Naive thymus-derived CD4-positive, alpha-beta T cell (primary cell): ENCODE measurements around the gene TRERF1. TPM values are rescaled to one million over a fixed set of nuclear protein-coding genes. Genes with fewer than 3 reads are reported as not detected.
A peak's percentile ranks its signal among the peaks of the same experiment; 100 is the strongest.

Experiments
- ATAC-seq: fragments of 150-1000 bp; cut with Tn5 transposase; 2 replicates; pipeline ENCODE4 v1.10.0; 2021; ENCODE audit warnings: mild to moderate bottlenecking, moderate library complexity
- CTCF ChIA-PET: fragments of 350-600 bp; sonication (Branson Sonifier 250); formaldehyde crosslinking; loops from one replicate; lab custom pipeline; 2021; ENCODE audit warnings: antibody characterized with exemption; lab: Charles Lee
- POLR2A ChIA-PET: fragments of 350-600 bp; sonication (Branson Sonifier 250); formaldehyde crosslinking; loops from one replicate; lab custom pipeline; 2021; ENCODE audit warnings: antibody characterized with exemption, inconsistent platforms; lab: Charles Lee
- DNase-seq, 9 donors: peaks; one replicate each; pipeline versions ENCODE4 v3.0.0 to v3.0.0-alpha.2; 2020 to 2022; ENCODE audit warnings: mixed read lengths in 1 of 9
- H3K27ac ChIP-seq: one replicate; pipeline ENCODE4 v1.7.0; 2013; ENCODE audit warnings: mild to moderate bottlenecking, low read depth, low read length, moderate library complexity
- H3K27me3 ChIP-seq, 2 donors: one replicate each; pipeline ENCODE4 v1.7.0; 2013; ENCODE audit warnings: low read length in 2 of 2, mild to moderate bottlenecking in 2 of 2, moderate library complexity in 2 of 2; ENCODE audit not compliant: control insufficient read depth in 2 of 2, insufficient read depth in 2 of 2
- H3K36me3 ChIP-seq, 3 experiments: 1 replicate in 2 of 3; 2 replicates in 1 of 3; pipeline ENCODE4 v1.7.0; 2013; ENCODE audit warnings: low read length in 3 of 3, mild to moderate bottlenecking in 3 of 3, moderate library complexity in 1 of 3; ENCODE audit not compliant: insufficient read depth in 3 of 3, control insufficient read depth in 2 of 3
- H3K4me1 ChIP-seq, 2 donors: one replicate each; pipeline ENCODE4 v1.7.0; 2013; ENCODE audit warnings: low read length in 2 of 2, mild to moderate bottlenecking in 2 of 2, moderate library complexity in 1 of 2; ENCODE audit not compliant: control insufficient read depth in 2 of 2, insufficient read depth in 2 of 2
- H3K4me3 ChIP-seq: 2 replicates; pipeline ENCODE4 v1.7.0; 2013; ENCODE audit warnings: mild to moderate bottlenecking, low read length
- H3K9me3 ChIP-seq, 3 experiments: 1 replicate in 2 of 3; 2 replicates in 1 of 3; pipeline ENCODE4 v1.7.0; 2013; ENCODE audit warnings: low read length in 3 of 3; ENCODE audit not compliant: control insufficient read depth in 2 of 3
- H3K27ac Mint-ChIP-seq, 9 donors: one replicate each; pipeline ENCODE4 v1.8.0; 2020 to 2022; ENCODE audit warnings: mixed read lengths in 9 of 9, mild to moderate bottlenecking in 8 of 9, moderate library complexity in 5 of 9, inconsistent platforms in 2 of 9
- H3K27me3 Mint-ChIP-seq, 5 donors: one replicate each; pipeline ENCODE4 v1.8.0; 2021 to 2022; ENCODE audit warnings: mixed read lengths in 5 of 5, mild to moderate bottlenecking in 1 of 5
- H3K36me3 Mint-ChIP-seq, 5 donors: one replicate each; pipeline ENCODE4 v1.8.0; 2020 to 2022; ENCODE audit warnings: mixed read lengths in 5 of 5, mild to moderate bottlenecking in 3 of 5, inconsistent platforms in 1 of 5
- H3K4me1 Mint-ChIP-seq, 7 donors: one replicate each; pipeline ENCODE4 v1.8.0; 2020 to 2022; ENCODE audit warnings: mixed read lengths in 7 of 7, mild to moderate bottlenecking in 3 of 7, inconsistent platforms in 1 of 7
- H3K4me3 Mint-ChIP-seq, 10 donors: one replicate each; pipeline ENCODE4 v1.8.0; 2020 to 2022; ENCODE audit warnings: mild to moderate bottlenecking in 10 of 10, mixed read lengths in 10 of 10, moderate library complexity in 6 of 10, inconsistent platforms in 2 of 10
- H3K9me3 Mint-ChIP-seq, 11 donors: one replicate each; pipeline ENCODE4 v1.8.0; 2020 to 2022; ENCODE audit warnings: mixed read lengths in 11 of 11, mild to moderate bottlenecking in 4 of 11, inconsistent platforms in 1 of 11, moderate library complexity in 1 of 11
- intact Hi-C, 2 donors: fragments of 100-400 bp; cut with micrococcal nuclease; formaldehyde crosslinking; loops; one replicate each; pipeline ENCODE4 v1.15.1; 2023
- polyA plus RNA-seq, 2 donors: library from polyadenylated mRNA; unstranded; fragments of 300-500 nt; fragmentation: Illumina TruSeq; gene quantifications; one replicate each; pipeline ENCODE4 v1.2.3, GENCODE V29; 2021
- total RNA-seq, 6 experiments: library from RNA in 5 of 6; stranded (reverse) in 5 of 6; gene quantifications; 1 replicate in 5 of 6; 2 replicates in 1 of 6; pipeline ENCODE4 v1.2.3 and lab custom pipeline; 2021 to 2026

Gene TRERF1
- total and polyA plus RNA-seq, 7 experiments from 2014 or later, result 4.8 to 32.4 (median 21.0) TPM

GRCh38 chr6:42239736-42240375 lies 211.9 kb downstream of the TRERF1 start:
- no peak overlapping the region for H3K27ac ChIP-seq
- H3K27me3 Mint-ChIP-seq, result no peaks in the 10 kb centered on the region
- DNase-seq (no peak), ATAC-seq (no peak)
- H3K27ac Mint-ChIP-seq, result peak overlapping the region in 3 of 9 donors; percentile 2 to 68 (median 32)
- peak overlapping the region in 1 of 10 donors; percentile 5 for H3K4me3 Mint-ChIP-seq
- H3K9me3 ChIP-seq, result no peaks in the 10 kb centered on the region
- H3K4me1 ChIP-seq, result no peaks in the 10 kb centered on the region
- no peak overlapping the region for H3K4me3 ChIP-seq
- peaks cover 12 to 80% (median 15%) of the 10 kb centered on the region in 3 experiments for H3K36me3 ChIP-seq
- peaks cover 17 to 58% (median 20%) of the 10 kb centered on the region in 5 donors for H3K36me3 Mint-ChIP-seq
- H3K27me3 ChIP-seq, result no peaks in the 10 kb centered on the region
- H3K4me1 Mint-ChIP-seq, result peaks cover 0 to 7% (median 0%) of the 10 kb centered on the region in 7 donors
- intact Hi-C loops, result no loop called here
- CTCF ChIA-PET, result no interaction called here
- POLR2A ChIA-PET, result no interaction called here
- H3K9me3 Mint-ChIP-seq, result no peaks in the 10 kb centered on the region

GRCh38 chr6:42239333-42239732 lies 212.4 kb downstream of the TRERF1 start:
- Histone ChIP-seq H3K27me3 (no peaks in the 10 kb centered on the region), H3K36me3 (peaks cover 10 to 75% (median 12%) of the 10 kb centered on the region in 3 experiments), H3K4me1 (no peaks in the 10 kb centered on the region), H3K9me3 (no peaks in the 10 kb centered on the region), H3K27ac (no peak overlapping the region), H3K4me3 (no peak overlapping the region)
- intact Hi-C loops, result no loop called here
- Mint-ChIP-seq H3K4me1 (peaks cover 0 to 7% (median 0%) of the 10 kb centered on the region in 7 donors), H3K9me3 (no peaks in the 10 kb centered on the region), H3K36me3 (peaks cover 17 to 55% (median 18%) of the 10 kb centered on the region in 5 donors), H3K4me3 (no peak overlapping the region), H3K27me3 (no peaks in the 10 kb centered on the region), H3K27ac (peak overlapping the region in 4 of 9 donors; percentile 2 to 81 (median 56))
- DNase-seq (no peak), ATAC-seq (no peak)
- CTCF ChIA-PET, result interaction anchor here (0.6 kb wide), 2 partner anchors 194 to 1159 kb away, joined by 3 to 4 read pairs; no protein-coding TSS in a partner anchor
- POLR2A ChIA-PET, result no interaction called here

- Histone ChIP-seq H3K36me3 (peaks cover 9 to 70% (median 11%) of the 10 kb centered on the region in 3 experiments), H3K4me1 (no peaks in the 10 kb centered on the region), H3K4me3 (no peak overlapping the region), H3K9me3 (no peaks in the 10 kb centered on the region), H3K27me3 (no peaks in the 10 kb centered on the region), H3K27ac (no peak overlapping the region)
- H3K4me3 Mint-ChIP-seq, result no peak overlapping the region
- H3K4me1 Mint-ChIP-seq, result peaks cover 0 to 7% (median 0%) of the 10 kb centered on the region in 7 donors
- intact Hi-C loops, result no loop called here
- H3K27me3 Mint-ChIP-seq, result no peaks in the 10 kb centered on the region
- H3K9me3 Mint-ChIP-seq, result peaks cover 0 to 2% (median 0%) of the 10 kb centered on the region in 11 donors
- H3K27ac Mint-ChIP-seq, result peak overlapping the region in 3 of 9 donors; percentile 11 to 81 (median 26)
- ChIA-PET POLR2A (no interaction called here), CTCF (no interaction called here)
- ATAC-seq (no peak), DNase-seq (no peak)
- peaks cover 17 to 55% (median 18%) of the 10 kb centered on the region in 5 donors for H3K36me3 Mint-ChIP-seq
These were observed 213.9 kb downstream of the TRERF1 start for GRCh38 chr6:42237857-42238256.

GRCh38 chr6:42236682-42237473 lies 214.8 kb downstream of the TRERF1 start:
- H3K36me3 Mint-ChIP-seq, result peaks cover 14 to 50% (median 18%) of the 10 kb centered on the region in 5 donors
- H3K27me3 Mint-ChIP-seq, result no peaks in the 10 kb centered on the region
- ChIA-PET POLR2A (interaction anchor here (0.6 kb wide), 1 partner anchor 192 kb away, joined by 3 read pairs; no protein-coding TSS in a partner anchor), CTCF (interaction anchor here (0.6 to 0.7 kb wide), 2 partner anchors 205 to 1445 kb away, joined by 3 to 6 read pairs; no protein-coding TSS in a partner anchor)
- Histone ChIP-seq H3K4me3 (no peak overlapping the region), H3K4me1 (no peaks in the 10 kb centered on the region), H3K36me3 (peaks cover 2 to 70% (median 2%) of the 10 kb centered on the region in 3 experiments), H3K9me3 (no peaks in the 10 kb centered on the region), H3K27me3 (no peaks in the 10 kb centered on the region), H3K27ac (no peak overlapping the region)
- intact Hi-C loops, result no loop called here
- peaks cover 0 to 2% (median 0%) of the 10 kb centered on the region in 11 donors for H3K9me3 Mint-ChIP-seq
- DNase-seq (no peak), ATAC-seq (no peak)
- peaks cover 0 to 7% (median 0%) of the 10 kb centered on the region in 7 donors for H3K4me1 Mint-ChIP-seq
- peak overlapping the region in 4 of 9 donors; percentile 25 to 81 (median 42) for H3K27ac Mint-ChIP-seq
- H3K4me3 Mint-ChIP-seq, result no peak overlapping the region

GRCh38 chr6:42236030-42236429 lies 215.7 kb downstream of the TRERF1 start:
- Histone ChIP-seq H3K4me3 (no peak overlapping the region), H3K27ac (no peak overlapping the region), H3K27me3 (no peaks in the 10 kb centered on the region), H3K36me3 (peaks cover 0 to 67% (median 0%) of the 10 kb centered on the region in 3 experiments), H3K4me1 (no peaks in the 10 kb centered on the region), H3K9me3 (no peaks in the 10 kb centered on the region)
- peaks cover 0 to 2% (median 0%) of the 10 kb centered on the region in 11 donors for H3K9me3 Mint-ChIP-seq
- H3K4me1 Mint-ChIP-seq, result peaks cover 0 to 7% (median 0%) of the 10 kb centered on the region in 7 donors
- H3K27me3 Mint-ChIP-seq, result no peaks in the 10 kb centered on the region
- DNase-seq (no peak), ATAC-seq (no peak)
- ChIA-PET CTCF (no interaction called here), POLR2A (no interaction called here)
- no peak overlapping the region for H3K4me3 Mint-ChIP-seq
- peaks cover 14 to 51% (median 18%) of the 10 kb centered on the region in 5 donors for H3K36me3 Mint-ChIP-seq
- H3K27ac Mint-ChIP-seq, result peak overlapping the region in 1 of 9 donors; percentile 24
- intact Hi-C loops, result no loop called here

- Histone ChIP-seq H3K4me1 (no peaks in the 10 kb centered on the region), H3K27ac (no peak overlapping the region), H3K4me3 (no peak overlapping the region), H3K27me3 (no peaks in the 10 kb centered on the region), H3K9me3 (no peaks in the 10 kb centered on the region), H3K36me3 (peaks cover 0 to 55% (median 0%) of the 10 kb centered on the region in 3 experiments)
- Mint-ChIP-seq H3K9me3 (peaks cover 0 to 2% (median 0%) of the 10 kb centered on the region in 11 donors), H3K27me3 (no peaks in the 10 kb centered on the region), H3K4me1 (peaks cover 0 to 2% (median 0%) of the 10 kb centered on the region in 7 donors), H3K4me3 (no peak overlapping the region), H3K27ac (peak overlapping the region in 2 of 9 donors; percentile 17 to 38), H3K36me3 (peaks cover 3 to 45% (median 9%) of the 10 kb centered on the region in 5 donors)
- no peak for DNase-seq
- ChIA-PET POLR2A (interaction anchor here (1.3 kb wide), 1 partner anchor 15 kb away, joined by 4 read pairs; no protein-coding TSS in a partner anchor), CTCF (interaction anchor here (1.6 kb wide), 1 partner anchor 315 kb away, joined by 5 read pairs; no protein-coding TSS in a partner anchor)
- ATAC-seq, result no peak
- intact Hi-C loops, result loop anchor here in 1 of 2 donors (5.0 kb wide), 1 partner anchor 450 kb away; the partner anchor contains the start of gene PRICKLE4
These were observed 219.7 kb downstream of the TRERF1 start for GRCh38 chr6:42232035-42232434.
